GM19043 (cell line): ENCODE measurements around the gene DCHS2.

Experiments
- ATAC-seq: cut with Tn5 transposase; IDR thresholded peaks from one replicate; pipeline ENCODE4 v1.9.1; 2021; ENCODE audit warnings: low read depth; ENCODE audit not compliant: unreplicated experiment

DCHS2 gene

GRCh38 chr4:154329268-154329868, 162.2 kb downstream of the DCHS2 start:
- no peak for ATAC-seq

GRCh38 chr4:154328030-154328429, 163.6 kb downstream of the DCHS2 start:
- no peak for ATAC-seq

GRCh38 chr4:154320521-154320920, 171.1 kb downstream of the DCHS2 start:
- no peak for ATAC-seq

GRCh38 chr4:154319736-154320135, 171.9 kb downstream of the DCHS2 start:
- no peak for ATAC-seq

- no peak for ATAC-seq
Measured at GRCh38 chr4:154317201-154317999, 174.2 kb downstream of the DCHS2 start.

- ATAC-seq = no peak
Measured at GRCh38 chr4:154315741-154316140, 175.9 kb downstream of the DCHS2 start.

GRCh38 chr4:154314248-154314647, 177.4 kb downstream of the DCHS2 start:
- ATAC-seq = no peak

- no peak for ATAC-seq
Measured at GRCh38 chr4:154313004-154313585, 178.5 kb downstream of the DCHS2 start.

GRCh38 chr4:154312246-154312645, 179.4 kb downstream of the DCHS2 start:
- no peak for ATAC-seq

- ATAC-seq = no peak
Measured at GRCh38 chr4:154310578-154310977, 181.0 kb downstream of the DCHS2 start.

- no peak for ATAC-seq
Measured at GRCh38 chr4:154308207-154308606, 183.4 kb downstream of the DCHS2 start.

- ATAC-seq = no peak
Measured at GRCh38 chr4:154307451-154307850, 184.1 kb downstream of the DCHS2 start.

- no peak for ATAC-seq
Measured at GRCh38 chr4:154305616-154306015, 186.0 kb downstream of the DCHS2 start.

GRCh38 chr4:154304679-154305078, 186.9 kb downstream of the DCHS2 start:
- ATAC-seq = no peak

GRCh38 chr4:154294652-154295350, 196.8 kb downstream of the DCHS2 start:
- no peak for ATAC-seq

GRCh38 chr4:154293427-154293826, 198.2 kb downstream of the DCHS2 start:
- no peak for ATAC-seq

- ATAC-seq = no peak
Measured at GRCh38 chr4:154292589-154292988, 199.0 kb downstream of the DCHS2 start.

- no peak for ATAC-seq
Measured at GRCh38 chr4:154277172-154277571, 214.4 kb downstream of the DCHS2 start.

GRCh38 chr4:154276496-154276895, 215.1 kb downstream of the DCHS2 start:
- ATAC-seq = no peak

GRCh38 chr4:154254999-154255398, 236.6 kb downstream of the DCHS2 start:
- no peak for ATAC-seq

GRCh38 chr4:154234576-154234975, 257.0 kb downstream of the DCHS2 start:
- ATAC-seq = no peak
